Brain microvascular endothelial cell (primary cell): ENCODE data around the gene RDH14.

Source experiments
- DNase-seq: peaks from one replicate; pipeline ENCODE4 v3.0.0-alpha.2; 2020
- H3K27ac ChIP-seq: fragments of 250-450 bp; sonication (Bioruptor Pico); 2 replicates; pipeline ENCODE4 v1.5.1; 2020; ENCODE audit warnings: mild to moderate bottlenecking, moderate library complexity
- H3K27me3 ChIP-seq: fragments of 250-450 bp; sonication (Bioruptor Pico); replicated peaks from 2 replicates; pipeline ENCODE4 v1.5.1; 2020; ENCODE audit warnings: mild to moderate bottlenecking
- H3K36me3 ChIP-seq: fragments of 250-450 bp; sonication (Bioruptor Pico); replicated peaks from 2 replicates; pipeline ENCODE4 v1.5.1; 2020; ENCODE audit warnings: mild to moderate bottlenecking
- H3K4me3 ChIP-seq: 2 replicates; pipeline ENCODE4 v1.5.1; 2011; ENCODE audit warnings: low read depth, mild to moderate bottlenecking, control low read depth, low read length, moderate library complexity
- in situ Hi-C: cut with HindIII; loops from 2 replicates; pipeline ENCODE4 v1.10.0; 2017; ENCODE audit warnings: low sequenced_read_pairs, low pct_ligation_motif_present
- TF ChIP-seq, protein P1 (sequence below): IDR thresholded peaks from 2 replicates; pipeline ENCODE4 v1.5.1; 2011; ENCODE audit warnings: low read depth, mild to moderate bottlenecking, moderate library complexity, low read length, control low read depth, inconsistent platforms; ENCODE audit errors: missing control alignments

RDH14 gene

DNA sequence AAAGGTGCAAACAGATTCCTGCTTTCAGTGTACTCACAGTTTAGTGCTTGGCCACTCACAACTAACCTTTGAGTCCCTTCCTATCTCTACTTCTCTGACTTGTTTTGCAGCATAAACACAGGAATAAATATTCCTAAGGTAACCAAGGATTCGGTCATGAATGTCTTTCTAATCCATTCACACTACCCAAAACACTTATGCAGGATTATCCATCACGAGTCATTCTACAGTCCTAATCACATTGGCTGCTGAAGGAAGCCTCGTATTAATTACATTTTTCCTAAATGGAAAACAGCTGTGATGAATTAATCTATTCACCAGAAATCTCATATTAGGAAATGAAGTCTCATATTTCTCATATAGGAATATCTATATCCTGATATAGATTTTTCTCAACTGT, 16.3 kb downstream of the RDH14 start:
- Histone ChIP-seq H3K36me3 (no peaks in the 10 kb centered on the region), H3K27me3 (no peaks in the 10 kb centered on the region), H3K4me3 (no peak overlapping the region), H3K27ac (no peak overlapping the region)
- in situ Hi-C loops, result no loop called here
- no peak for DNase-seq
- TF ChIP-seq, protein P1, sequence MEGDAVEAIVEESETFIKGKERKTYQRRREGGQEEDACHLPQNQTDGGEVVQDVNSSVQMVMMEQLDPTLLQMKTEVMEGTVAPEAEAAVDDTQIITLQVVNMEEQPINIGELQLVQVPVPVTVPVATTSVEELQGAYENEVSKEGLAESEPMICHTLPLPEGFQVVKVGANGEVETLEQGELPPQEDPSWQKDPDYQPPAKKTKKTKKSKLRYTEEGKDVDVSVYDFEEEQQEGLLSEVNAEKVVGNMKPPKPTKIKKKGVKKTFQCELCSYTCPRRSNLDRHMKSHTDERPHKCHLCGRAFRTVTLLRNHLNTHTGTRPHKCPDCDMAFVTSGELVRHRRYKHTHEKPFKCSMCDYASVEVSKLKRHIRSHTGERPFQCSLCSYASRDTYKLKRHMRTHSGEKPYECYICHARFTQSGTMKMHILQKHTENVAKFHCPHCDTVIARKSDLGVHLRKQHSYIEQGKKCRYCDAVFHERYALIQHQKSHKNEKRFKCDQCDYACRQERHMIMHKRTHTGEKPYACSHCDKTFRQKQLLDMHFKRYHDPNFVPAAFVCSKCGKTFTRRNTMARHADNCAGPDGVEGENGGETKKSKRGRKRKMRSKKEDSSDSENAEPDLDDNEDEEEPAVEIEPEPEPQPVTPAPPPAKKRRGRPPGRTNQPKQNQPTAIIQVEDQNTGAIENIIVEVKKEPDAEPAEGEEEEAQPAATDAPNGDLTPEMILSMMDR, result no peak

DNA sequence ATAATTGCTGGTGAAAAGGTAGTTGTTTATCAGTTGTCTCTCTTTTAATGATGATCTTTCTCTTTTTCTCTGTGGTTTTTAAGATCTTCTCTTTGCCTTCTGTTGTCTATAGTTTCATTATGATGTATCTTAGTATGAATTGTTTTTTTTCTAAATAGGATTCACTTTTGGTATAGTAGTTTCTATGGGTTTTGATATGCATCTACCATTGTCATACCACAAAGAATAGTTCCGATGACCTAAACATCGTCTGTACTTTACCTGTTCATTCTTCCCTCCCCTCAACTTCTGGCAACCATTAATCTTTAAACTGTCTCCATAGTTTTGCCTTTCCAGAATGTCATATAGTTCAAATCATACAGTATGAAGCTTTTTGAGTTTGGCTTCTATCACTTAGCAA, 19.6 kb downstream of the RDH14 start:
- DNase-seq, result no peak
- no peaks in the 10 kb centered on the region for H3K36me3 ChIP-seq
- TF ChIP-seq, protein P1, result no peak
- in situ Hi-C loops, result no loop called here
- H3K27me3 ChIP-seq, result no peaks in the 10 kb centered on the region
- no peak overlapping the region for H3K27ac ChIP-seq
- H3K4me3 ChIP-seq, result no peak overlapping the region

DNA sequence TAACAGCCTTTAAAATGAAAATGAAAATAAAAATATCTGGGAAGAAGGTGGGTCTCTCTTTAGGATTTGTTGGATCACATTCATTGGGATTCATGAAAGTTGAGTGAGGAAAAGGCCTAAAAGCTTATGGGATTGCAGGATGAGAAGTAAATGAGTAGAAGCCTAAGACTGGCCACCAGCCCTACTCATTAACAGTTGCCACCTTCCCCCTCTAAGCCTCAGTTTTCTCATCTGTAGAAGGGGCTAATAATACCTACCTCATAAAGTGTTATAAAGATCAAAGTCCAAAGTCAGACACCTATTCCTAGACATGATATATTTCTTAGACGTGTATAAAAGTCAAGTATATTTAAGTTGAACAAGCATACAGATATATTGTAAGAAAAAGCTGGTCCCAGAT, 23.8 kb downstream of the RDH14 start:
- H3K27ac ChIP-seq, result no peak overlapping the region
- H3K27me3 ChIP-seq, result no peaks in the 10 kb centered on the region
- TF ChIP-seq, protein P1, result no peak
- no peaks in the 10 kb centered on the region for H3K36me3 ChIP-seq
- no peak for DNase-seq
- no peak overlapping the region for H3K4me3 ChIP-seq
- in situ Hi-C loops, result no loop called here

DNA sequence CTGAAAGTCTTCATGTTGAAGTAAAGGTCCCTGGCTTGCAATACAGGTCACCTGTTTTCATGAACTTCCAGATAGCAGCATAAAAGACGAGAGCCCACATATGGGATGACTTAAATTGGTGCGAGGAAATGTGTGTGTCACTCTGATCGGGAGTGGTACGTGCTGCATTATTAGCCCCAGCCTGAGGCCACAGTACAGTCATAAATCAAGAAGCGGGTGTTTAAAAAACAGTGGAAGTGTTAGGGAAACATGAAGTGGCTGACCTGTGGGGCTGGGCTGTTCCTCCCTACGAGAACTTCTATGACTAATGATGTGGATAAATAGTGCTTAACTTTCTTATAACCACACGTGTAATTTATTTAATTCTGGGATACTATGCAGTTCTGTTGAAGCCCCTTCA, 24.4 kb downstream of the RDH14 start:
- Histone ChIP-seq H3K27ac (no peak overlapping the region), H3K36me3 (no peaks in the 10 kb centered on the region), H3K4me3 (no peak overlapping the region), H3K27me3 (no peaks in the 10 kb centered on the region)
- TF ChIP-seq, protein P1, result no peak
- DNase-seq, result peak; percentile 37
- in situ Hi-C loops, result no loop called here

DNA sequence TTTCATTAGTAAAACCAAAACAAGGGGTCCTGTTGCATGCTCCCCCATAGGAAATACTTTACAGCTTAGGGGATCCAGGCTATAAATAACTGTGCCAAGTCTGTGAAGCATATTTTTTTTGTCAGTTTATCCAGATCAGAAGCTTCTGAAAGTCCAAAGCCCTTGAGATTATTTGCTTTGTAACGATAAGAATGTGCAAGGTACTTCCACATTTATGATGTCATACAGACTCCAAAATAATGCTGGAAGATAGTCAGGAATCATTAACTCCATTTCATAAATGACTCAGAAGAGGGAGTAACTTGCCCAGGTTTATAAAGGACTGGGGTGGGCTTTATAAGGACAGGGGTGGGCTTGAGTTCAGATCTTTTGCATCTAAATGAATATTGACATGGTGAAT, 29.3 kb downstream of the RDH14 start:
- Histone ChIP-seq H3K4me3 (no peak overlapping the region), H3K27me3 (no peaks in the 10 kb centered on the region), H3K36me3 (no peaks in the 10 kb centered on the region), H3K27ac (no peak overlapping the region)
- in situ Hi-C loops, result no loop called here
- no peak for DNase-seq
- TF ChIP-seq, protein P1, result no peak

DNA sequence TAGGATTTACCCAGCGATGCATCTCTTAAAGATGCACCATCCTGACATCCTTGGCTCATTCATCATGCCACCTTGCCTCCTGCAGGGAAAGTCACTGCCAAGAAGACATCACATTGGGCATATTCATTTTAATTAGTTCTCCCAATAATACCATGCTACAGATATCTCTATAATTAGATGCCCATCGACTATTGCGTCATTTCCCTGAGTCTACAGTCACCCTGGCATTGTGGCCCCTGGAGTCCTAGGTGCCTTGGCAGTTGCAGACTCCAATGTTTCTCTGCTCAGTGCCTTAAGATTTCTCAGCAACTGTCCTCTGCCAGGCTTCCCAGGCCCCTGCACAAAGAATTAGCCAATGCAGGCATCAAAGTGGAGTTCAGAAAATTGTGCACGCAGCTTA, 32.6 kb downstream of the RDH14 start:
- Histone ChIP-seq H3K27me3 (no peaks in the 10 kb centered on the region), H3K27ac (no peak overlapping the region), H3K36me3 (no peaks in the 10 kb centered on the region), H3K4me3 (no peak overlapping the region)
- TF ChIP-seq, protein P1, result no peak
- in situ Hi-C loops, result loop anchor here (10.0 kb wide), 1 partner anchor 837 kb away; no protein-coding TSS in a partner anchor
- DNase-seq, result no peak
